ENCODE data around the gene NLRX1. TPM values are rescaled to one million over a fixed set of nuclear protein-coding genes. Genes with fewer than 3 reads are reported as not detected.

The NLRX1 gene
- total RNA-seq, 1 experiment from 2014 or later, result 35.8 TPM

Other genes starting within 250 kb of the NLRX1 start
- 3.4 and 3.9 TPM in 2 replicates for gene BCL9L, start 242.8 kb upstream of the NLRX1 start, total RNA-seq (2014; rRNA removed; shearing (Covaris generic); ENCODE audit: low replicate concordance)
- gene UPK2, start 212.4 kb upstream of the NLRX1 start, total RNA-seq (2014; rRNA removed; shearing (Covaris generic); ENCODE audit: low replicate concordance), result not detected in 2 replicates
- not detected in 2 replicates for gene FOXR1, start 197.0 kb upstream of the NLRX1 start, total RNA-seq (2014; rRNA removed; shearing (Covaris generic); ENCODE audit: low replicate concordance)
- 2.8 and 6.6 TPM in 2 replicates for gene CENATAC, start 170.6 kb upstream of the NLRX1 start, total RNA-seq (2014; rRNA removed; shearing (Covaris generic); ENCODE audit: low replicate concordance)
- 1,530 and 1,545 TPM in 2 replicates for gene RPS25, start 150.4 kb upstream of the NLRX1 start, total RNA-seq (2014; rRNA removed; shearing (Covaris generic); ENCODE audit: low replicate concordance)
- 77.2 and 80.8 TPM in 2 replicates for gene TRAPPC4, start 150.0 kb upstream of the NLRX1 start, total RNA-seq (2014; rRNA removed; shearing (Covaris generic); ENCODE audit: low replicate concordance)
- gene SLC37A4, start 137.8 kb upstream of the NLRX1 start, total RNA-seq (2014; rRNA removed; shearing (Covaris generic); ENCODE audit: low replicate concordance), result 18.5 and 28.3 TPM in 2 replicates
- 74.1 and 92.8 TPM in 2 replicates for gene HYOU1, start 111.5 kb upstream of the NLRX1 start, total RNA-seq (2014; rRNA removed; shearing (Covaris generic); ENCODE audit: low replicate concordance)
- gene VPS11, start 100.9 kb upstream of the NLRX1 start, total RNA-seq (2014; rRNA removed; shearing (Covaris generic); ENCODE audit: low replicate concordance), result 11.1 and 11.6 TPM in 2 replicates
- 56.3 and 66.6 TPM in 2 replicates for gene HMBS, start 83.8 kb upstream of the NLRX1 start, total RNA-seq (2014; rRNA removed; shearing (Covaris generic); ENCODE audit: low replicate concordance)
- 13.1 and 24.2 TPM in 2 replicates for gene DPAGT1, start 66.9 kb upstream of the NLRX1 start, total RNA-seq (2014; rRNA removed; shearing (Covaris generic); ENCODE audit: low replicate concordance)
- 2.5 and 3.2 TPM in 2 replicates for gene C2CD2L, start 61.4 kb upstream of the NLRX1 start, total RNA-seq (2014; rRNA removed; shearing (Covaris generic); ENCODE audit: low replicate concordance)
- gene HINFP, start 47.1 kb upstream of the NLRX1 start, total RNA-seq (2014; rRNA removed; shearing (Covaris generic); ENCODE audit: low replicate concordance), result 7.7 and 11.0 TPM in 2 replicates
- gene ABCG4, start 19.7 kb upstream of the NLRX1 start, total RNA-seq (2014; rRNA removed; shearing (Covaris generic); ENCODE audit: low replicate concordance), result not detected in 2 replicates
- gene NHERF4, start 16.8 kb downstream of the NLRX1 start, total RNA-seq (2014; rRNA removed; shearing (Covaris generic); ENCODE audit: low replicate concordance), result 0.61 and 0.95 TPM in 2 replicates
- 3.7 and 6.4 TPM in 2 replicates for gene CBL, start 37.6 kb downstream of the NLRX1 start, total RNA-seq (2014; rRNA removed; shearing (Covaris generic); ENCODE audit: low replicate concordance)
- 0.27 TPM in 1 of 2 replicates, not detected in the other for gene MCAM, start 148.4 kb downstream of the NLRX1 start, total RNA-seq (2014; rRNA removed; shearing (Covaris generic); ENCODE audit: low replicate concordance)
- 8.0 and 13.4 TPM in 2 replicates for gene RNF26, start 165.8 kb downstream of the NLRX1 start, total RNA-seq (2014; rRNA removed; shearing (Covaris generic); ENCODE audit: low replicate concordance)
- not detected in 2 replicates for gene C1QTNF5, start 172.2 kb downstream of the NLRX1 start, total RNA-seq (2014; rRNA removed; shearing (Covaris generic); ENCODE audit: low replicate concordance)
- not detected in 2 replicates for gene MFRP, start 178.0 kb downstream of the NLRX1 start, total RNA-seq (2014; rRNA removed; shearing (Covaris generic); ENCODE audit: low replicate concordance)
- 3.7 TPM in 1 of 2 replicates, not detected in the other for gene USP2, start 213.0 kb downstream of the NLRX1 start, total RNA-seq (2014; rRNA removed; shearing (Covaris generic); ENCODE audit: low replicate concordance)

Data from Caki2 (cell line).